ENCODE data around the gene ATG5. TPM values are rescaled to one million over a fixed set of nuclear protein-coding genes. Genes with fewer than 3 reads are reported as not detected.

The ATG5 gene
- total RNA-seq, 1 donor: 45.4 TPM

DNA sequence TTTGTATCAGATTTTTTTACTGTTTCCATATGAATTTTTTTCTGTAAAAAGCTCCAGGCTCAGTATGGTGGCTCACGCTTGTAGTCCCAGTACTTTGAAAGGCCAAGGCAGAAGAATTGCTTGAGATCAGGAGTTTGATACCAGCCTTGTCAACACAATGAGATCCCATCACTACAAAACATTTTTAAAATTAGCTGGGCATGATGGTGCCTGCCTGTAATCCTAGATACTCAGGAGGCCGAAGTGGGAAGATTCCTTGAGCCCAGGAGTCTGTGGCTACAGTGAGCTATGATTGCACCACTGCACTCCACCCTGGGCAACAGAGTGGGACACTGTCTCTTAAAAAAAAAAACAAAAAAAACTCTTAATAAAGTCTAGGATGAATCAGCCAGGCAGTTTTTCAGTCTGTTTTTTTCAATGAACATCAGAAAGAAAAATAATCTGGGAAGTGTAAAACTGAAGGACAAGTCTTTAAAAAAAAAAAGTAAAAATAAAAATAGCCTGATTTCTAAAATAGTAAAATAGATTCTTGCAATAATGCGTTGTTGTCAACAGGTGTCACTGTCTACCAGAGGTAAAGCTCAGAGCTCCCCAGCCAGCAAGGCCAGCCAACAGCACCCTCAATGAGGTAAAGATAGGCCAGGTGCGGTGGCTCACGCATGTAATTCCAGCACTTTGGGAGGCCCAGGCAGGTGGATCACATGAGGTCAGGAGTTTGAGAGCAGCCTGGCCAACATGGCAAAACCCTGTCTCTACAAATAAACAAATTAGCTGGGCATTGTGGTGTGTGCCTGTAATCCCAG is 9.3 kb upstream of the ATG5 start:
- peak; percentile 68 for DNase-seq (ENCODE audit: low read depth)
- H3K4me3 ChIP-seq (ENCODE audit: low read depth, low read length): no peak overlapping the region
- TF ChIP-seq, protein P1, sequence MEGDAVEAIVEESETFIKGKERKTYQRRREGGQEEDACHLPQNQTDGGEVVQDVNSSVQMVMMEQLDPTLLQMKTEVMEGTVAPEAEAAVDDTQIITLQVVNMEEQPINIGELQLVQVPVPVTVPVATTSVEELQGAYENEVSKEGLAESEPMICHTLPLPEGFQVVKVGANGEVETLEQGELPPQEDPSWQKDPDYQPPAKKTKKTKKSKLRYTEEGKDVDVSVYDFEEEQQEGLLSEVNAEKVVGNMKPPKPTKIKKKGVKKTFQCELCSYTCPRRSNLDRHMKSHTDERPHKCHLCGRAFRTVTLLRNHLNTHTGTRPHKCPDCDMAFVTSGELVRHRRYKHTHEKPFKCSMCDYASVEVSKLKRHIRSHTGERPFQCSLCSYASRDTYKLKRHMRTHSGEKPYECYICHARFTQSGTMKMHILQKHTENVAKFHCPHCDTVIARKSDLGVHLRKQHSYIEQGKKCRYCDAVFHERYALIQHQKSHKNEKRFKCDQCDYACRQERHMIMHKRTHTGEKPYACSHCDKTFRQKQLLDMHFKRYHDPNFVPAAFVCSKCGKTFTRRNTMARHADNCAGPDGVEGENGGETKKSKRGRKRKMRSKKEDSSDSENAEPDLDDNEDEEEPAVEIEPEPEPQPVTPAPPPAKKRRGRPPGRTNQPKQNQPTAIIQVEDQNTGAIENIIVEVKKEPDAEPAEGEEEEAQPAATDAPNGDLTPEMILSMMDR (IDR thresholded peaks at IDR 0.05; ENCODE audit: insufficient read depth, low read length): peak; percentile 66

- TF ChIP-seq, protein P1 (IDR thresholded peaks at IDR 0.05; ENCODE audit: insufficient read depth, low read length): no peak
- H3K4me3 ChIP-seq (ENCODE audit: low read depth, low read length): peak overlapping the region; percentile 95
- DNase-seq (ENCODE audit: low read depth): peak; percentile 25
Measured at GRCh38 chr6:106324726-106325335, 729 bp downstream of the ATG5 start.

DNA sequence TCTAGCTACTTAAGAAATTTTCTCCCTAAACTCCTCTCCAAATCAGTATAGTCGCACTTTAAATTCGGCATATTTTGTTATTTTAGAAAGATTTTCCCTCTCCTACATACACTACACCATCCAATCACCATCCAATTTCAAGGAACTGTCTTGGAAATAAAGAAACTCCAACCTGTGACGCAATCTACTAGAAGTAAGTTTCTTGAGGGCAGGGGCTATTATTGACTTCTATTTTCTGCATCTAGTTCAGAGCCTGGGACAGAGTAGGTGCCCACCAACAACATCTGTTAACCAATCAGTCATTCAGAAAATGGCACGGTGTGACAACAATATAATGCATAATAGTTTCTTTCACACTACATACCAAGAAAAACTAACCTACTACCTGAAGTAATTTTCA is 3.6 kb downstream of the ATG5 start:
- no peak for DNase-seq (ENCODE audit: low read depth)
- H3K4me3 ChIP-seq (ENCODE audit: low read depth, low read length): no peak overlapping the region
- TF ChIP-seq, protein P1 (IDR thresholded peaks at IDR 0.05; ENCODE audit: insufficient read depth, low read length): no peak

DNA sequence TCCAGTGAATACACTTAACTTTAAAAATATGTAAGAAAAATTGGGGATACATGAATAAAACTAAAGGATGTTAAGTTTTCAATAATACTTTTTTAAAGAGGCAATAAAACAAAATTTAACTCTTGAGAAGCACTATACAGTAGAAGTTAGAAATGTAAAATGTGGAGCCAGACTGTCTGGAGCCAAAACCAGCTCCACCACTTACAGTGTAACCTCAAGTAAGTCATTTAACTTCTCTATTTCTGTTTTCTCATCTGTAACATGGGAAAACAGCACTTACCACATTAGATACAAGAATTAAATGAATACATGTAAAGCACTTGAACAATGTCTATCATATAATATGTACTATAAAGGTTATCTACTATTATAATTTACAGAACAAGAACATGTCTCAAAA is 6.7 kb downstream of the ATG5 start:
- DNase-seq (ENCODE audit: low read depth): no peak
- TF ChIP-seq, protein P1 (IDR thresholded peaks at IDR 0.05; ENCODE audit: insufficient read depth, low read length): no peak
- H3K4me3 ChIP-seq (ENCODE audit: low read depth, low read length): no peak overlapping the region

GRCh38 chr6:106318061-106318460 is 7.5 kb downstream of the ATG5 start:
- H3K4me3 ChIP-seq (ENCODE audit: low read depth, low read length): no peak overlapping the region
- TF ChIP-seq, protein P1 (IDR thresholded peaks at IDR 0.05; ENCODE audit: insufficient read depth, low read length): no peak

GRCh38 chr6:106316375-106316766 is 9.2 kb downstream of the ATG5 start:
- H3K4me3 ChIP-seq (ENCODE audit: low read depth, low read length): no peak overlapping the region
- DNase-seq (ENCODE audit: low read depth): no peak

More at GRCh38 chr6:106318061-106318460, 7.5 kb downstream of the ATG5 start:
- DNase-seq (ENCODE audit: low read depth): no peak

More at GRCh38 chr6:106316375-106316766, 9.2 kb downstream of the ATG5 start:
- TF ChIP-seq, protein P1 (IDR thresholded peaks at IDR 0.05; ENCODE audit: insufficient read depth, low read length): no peak

Data from fibroblast of the aortic adventitia (primary cell).